GM12873 (cell line): ENCODE results near the gene TMIGD2.

Experiments used
- TF ChIP-seq, protein P1 (sequence below): IDR thresholded peaks from 2 replicates; pipeline ENCODE4 v1.5.1; 2012; ENCODE audit warnings: low read depth, mild to moderate bottlenecking, moderate library complexity, low read length, control low read depth; ENCODE audit not compliant: insufficient read depth; ENCODE audit errors: missing control alignments

TMIGD2 gene

DNA sequence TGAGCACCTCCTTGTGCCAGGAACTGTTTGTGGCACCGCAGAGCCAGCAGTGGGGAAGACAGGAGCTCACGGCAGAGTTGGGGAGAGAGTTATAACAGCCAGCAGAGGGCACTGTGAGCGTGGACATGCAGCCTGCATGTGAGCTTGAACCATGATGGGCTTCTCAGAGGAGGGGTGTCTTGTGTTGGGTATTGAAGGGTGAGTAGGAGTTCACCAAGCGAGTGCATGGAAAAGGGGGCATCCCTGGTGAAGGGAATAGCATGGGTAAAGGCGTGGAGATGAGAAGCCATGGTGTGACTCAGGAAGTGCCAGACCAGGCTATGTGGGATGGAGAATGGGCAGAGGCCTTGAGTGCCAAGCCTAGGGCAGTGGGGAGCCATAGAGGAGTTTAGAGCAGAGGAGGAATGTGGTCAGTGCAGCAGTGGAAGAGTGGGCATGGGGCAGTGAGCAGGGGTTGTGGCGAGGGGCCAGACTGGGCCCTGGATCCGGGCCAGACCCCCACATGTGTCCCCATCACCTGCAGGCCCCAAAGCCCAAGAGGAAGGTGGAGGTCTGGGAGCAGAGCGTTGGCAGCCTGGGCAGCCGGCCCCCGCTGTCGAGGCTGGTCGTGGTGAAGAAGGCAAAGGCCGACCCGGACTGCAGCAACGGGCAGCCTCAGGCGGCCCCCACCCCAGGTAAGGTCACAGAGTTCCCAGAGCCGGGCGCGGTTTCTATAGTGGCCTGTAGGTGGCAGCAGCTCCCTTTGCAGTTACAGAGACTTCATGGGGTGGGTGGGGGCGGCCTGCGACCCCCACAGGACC is 34.9 kb downstream of the TMIGD2 start:
- TF ChIP-seq, protein P1, sequence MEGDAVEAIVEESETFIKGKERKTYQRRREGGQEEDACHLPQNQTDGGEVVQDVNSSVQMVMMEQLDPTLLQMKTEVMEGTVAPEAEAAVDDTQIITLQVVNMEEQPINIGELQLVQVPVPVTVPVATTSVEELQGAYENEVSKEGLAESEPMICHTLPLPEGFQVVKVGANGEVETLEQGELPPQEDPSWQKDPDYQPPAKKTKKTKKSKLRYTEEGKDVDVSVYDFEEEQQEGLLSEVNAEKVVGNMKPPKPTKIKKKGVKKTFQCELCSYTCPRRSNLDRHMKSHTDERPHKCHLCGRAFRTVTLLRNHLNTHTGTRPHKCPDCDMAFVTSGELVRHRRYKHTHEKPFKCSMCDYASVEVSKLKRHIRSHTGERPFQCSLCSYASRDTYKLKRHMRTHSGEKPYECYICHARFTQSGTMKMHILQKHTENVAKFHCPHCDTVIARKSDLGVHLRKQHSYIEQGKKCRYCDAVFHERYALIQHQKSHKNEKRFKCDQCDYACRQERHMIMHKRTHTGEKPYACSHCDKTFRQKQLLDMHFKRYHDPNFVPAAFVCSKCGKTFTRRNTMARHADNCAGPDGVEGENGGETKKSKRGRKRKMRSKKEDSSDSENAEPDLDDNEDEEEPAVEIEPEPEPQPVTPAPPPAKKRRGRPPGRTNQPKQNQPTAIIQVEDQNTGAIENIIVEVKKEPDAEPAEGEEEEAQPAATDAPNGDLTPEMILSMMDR, result peak; percentile 78

DNA sequence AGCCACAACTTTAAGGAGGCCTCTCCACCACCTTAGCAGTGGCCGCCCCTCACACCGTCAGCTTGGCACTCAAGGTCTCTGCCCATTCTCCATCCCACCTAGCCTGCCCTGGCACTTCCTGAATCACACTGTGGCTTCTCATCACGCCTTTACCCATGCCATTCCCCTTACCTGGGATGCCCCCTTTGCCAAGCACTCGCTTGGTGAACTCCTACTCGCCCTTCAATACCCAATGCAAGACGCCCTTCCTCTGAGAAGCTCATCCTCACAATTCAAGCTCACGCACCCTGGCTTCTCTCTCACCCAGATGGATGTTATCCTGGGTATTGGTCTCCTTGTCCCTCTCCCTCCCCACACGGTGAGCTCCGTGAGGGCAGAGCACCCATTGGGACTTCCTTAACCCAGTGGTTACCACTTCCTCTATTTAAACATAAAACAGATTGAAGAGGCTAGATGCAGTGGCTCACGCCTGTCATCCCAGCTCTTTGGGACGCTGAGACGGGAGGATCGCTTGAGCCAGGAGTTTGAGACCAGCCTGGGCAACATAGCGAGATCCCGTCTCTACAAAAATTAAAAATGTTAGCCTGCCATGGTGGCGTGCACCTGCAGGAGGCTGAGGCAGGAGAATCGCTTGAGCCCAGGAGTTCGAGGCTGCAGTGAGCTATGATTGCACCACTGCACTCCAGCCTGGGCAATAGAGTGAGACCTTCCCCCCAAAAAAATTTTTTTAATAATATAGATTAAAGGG is 35.8 kb downstream of the TMIGD2 start:
- TF ChIP-seq, protein P1, result no peak

DNA sequence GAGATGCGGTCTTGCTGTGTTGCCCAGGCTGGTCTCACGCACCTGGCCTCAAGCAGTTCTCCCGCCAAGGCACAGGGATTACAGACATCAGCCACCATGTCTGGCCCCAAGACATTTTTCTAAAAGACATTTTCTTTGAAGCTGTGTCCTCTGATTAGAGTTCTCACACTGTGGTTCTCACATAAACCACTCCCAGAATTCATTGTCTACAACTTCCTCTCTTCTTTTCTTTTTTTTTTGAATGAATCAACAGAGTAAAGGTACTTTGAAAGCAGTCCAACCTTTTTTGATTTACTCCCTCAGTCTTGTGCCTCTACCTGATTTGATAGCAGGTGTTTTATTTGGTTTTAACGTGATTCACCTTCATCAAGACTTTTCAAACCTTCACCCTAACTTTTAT is 37.4 kb downstream of the TMIGD2 start:
- TF ChIP-seq, protein P1, result no peak

DNA sequence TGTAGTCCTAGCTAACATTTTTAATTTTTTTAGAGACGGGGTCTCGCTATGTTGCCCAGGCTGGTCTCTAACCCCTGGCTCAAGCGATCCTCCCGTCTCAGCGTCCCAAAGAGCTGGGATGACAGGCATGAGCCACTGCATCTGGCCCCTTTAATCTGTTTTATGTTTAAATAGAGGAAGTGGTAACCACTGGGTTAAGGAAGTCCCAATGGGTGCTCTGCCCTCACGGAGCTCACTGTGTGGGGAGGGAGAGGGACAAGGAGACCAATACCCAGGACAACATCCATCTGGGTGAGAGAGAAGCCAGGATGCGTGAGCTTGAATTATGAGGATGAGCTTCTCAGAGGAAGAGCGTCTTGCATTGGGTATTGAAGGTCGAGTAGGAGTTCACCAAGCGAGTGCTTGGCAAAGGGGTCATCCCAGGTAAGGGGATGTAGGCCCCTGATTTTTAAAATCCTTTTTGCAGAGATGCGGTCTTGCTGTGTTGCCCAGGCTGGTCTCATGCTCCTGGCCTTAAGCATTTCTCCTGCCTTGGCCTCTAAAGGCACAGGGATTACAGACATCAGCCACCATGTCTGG is 41.5 kb downstream of the TMIGD2 start:
- TF ChIP-seq, protein P1, result no peak

DNA sequence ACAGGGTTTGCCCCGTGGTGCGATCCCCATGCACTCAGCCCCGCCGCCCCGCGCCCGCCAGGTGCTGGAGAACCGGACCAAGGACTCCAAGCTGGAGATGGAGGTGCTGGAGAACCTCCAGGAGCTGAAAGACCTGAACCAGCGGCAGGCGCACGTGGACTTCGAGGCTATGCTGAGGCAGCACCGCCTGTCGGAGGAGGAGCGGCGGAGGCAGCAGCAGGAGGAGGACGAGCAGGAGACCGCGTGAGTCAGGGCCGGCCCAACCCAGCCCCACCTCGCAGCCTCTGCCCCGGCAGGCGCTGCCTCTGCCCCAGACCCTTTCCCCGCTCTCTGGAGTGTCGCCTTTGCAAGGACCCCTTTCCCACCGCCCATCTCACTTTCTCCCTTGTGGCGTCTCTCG is 44.0 kb downstream of the TMIGD2 start:
- TF ChIP-seq, protein P1, result no peak

DNA sequence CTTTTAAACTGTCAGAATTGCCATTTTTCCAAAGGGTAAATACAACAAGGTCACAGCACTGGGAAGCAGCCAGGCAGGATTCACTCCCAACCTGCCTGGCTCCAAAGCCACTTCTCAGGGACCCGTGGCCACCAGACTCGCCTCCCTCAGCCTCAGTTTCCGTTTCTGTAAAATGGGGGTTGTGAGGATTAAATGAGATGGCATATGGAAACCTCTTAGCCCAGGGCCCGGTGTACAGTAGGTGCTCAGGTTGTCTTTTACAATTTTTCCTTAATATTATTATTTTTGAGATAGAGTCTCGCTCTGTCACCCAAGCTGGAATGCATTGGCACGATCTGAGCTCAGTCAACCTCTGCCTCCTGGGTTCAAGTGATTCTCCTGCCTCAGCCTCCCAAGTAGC is 45.2 kb downstream of the TMIGD2 start:
- TF ChIP-seq, protein P1, result no peak

DNA sequence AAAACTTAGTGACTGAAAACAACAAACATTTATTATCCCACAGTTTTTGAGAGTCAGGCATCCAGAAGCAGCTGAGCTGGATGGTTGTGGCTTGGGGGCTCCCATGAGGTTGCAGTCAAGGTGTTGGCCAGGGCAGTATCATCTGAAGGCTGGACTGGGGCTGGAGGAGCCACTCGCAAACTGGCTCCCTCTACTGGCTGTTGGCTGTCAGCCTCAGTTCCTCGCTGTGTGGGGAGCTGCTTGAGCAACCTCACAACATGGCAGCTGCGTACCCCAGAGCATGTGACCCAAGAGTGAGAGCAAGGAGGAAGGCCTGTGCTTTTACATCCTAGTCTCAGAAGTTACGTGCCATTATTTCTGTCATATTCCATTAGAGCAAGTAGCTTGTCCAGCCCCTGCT is 45.6 kb downstream of the TMIGD2 start:
- TF ChIP-seq, protein P1, result peak; percentile 51
